Measurements from ENCODE around the gene TGFBR3. TPM values are rescaled to one million over a fixed set of nuclear protein-coding genes. Genes with fewer than 3 reads are reported as not detected.

TGFBR3 gene
- total RNA-seq, 2 experiments from 2014 or later = 31.5 to 36.6 TPM

DNA sequence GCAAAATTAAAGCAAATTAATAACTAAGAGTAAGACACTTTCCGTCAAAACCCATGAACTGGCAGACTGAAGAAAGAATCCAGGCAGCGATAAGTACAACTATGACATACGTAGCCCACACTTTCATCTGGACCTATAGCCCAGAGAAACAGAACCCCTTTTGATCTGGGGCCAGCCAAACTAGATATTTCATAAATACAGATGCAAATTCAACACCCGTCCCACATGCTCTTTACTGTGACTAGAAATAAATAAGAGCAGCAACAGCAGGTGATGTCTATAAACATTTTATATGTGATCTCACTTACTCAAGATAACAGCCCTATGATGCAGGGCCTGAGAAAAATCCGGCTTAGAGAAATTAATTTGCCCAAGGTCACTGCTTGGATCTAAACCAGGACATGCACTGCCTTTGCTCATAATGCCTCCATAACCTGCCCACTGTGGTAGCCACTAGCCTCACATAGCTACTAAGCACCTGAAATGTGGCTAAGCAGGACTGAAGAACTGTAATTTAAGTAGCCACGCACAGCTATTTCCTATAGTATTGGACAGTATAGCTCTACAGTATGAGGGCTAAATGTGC is 130.2 kb downstream of the TGFBR3 start:
- H3K27ac ChIP-seq (ENCODE audit: low read depth in 1 of 2, low read length in 2 of 2) = no peak overlapping the region
- TF ChIP-seq, protein P1, sequence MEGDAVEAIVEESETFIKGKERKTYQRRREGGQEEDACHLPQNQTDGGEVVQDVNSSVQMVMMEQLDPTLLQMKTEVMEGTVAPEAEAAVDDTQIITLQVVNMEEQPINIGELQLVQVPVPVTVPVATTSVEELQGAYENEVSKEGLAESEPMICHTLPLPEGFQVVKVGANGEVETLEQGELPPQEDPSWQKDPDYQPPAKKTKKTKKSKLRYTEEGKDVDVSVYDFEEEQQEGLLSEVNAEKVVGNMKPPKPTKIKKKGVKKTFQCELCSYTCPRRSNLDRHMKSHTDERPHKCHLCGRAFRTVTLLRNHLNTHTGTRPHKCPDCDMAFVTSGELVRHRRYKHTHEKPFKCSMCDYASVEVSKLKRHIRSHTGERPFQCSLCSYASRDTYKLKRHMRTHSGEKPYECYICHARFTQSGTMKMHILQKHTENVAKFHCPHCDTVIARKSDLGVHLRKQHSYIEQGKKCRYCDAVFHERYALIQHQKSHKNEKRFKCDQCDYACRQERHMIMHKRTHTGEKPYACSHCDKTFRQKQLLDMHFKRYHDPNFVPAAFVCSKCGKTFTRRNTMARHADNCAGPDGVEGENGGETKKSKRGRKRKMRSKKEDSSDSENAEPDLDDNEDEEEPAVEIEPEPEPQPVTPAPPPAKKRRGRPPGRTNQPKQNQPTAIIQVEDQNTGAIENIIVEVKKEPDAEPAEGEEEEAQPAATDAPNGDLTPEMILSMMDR (IDR thresholded peaks at IDR 0.05) = no peak
- no peaks in the 10 kb centered on the region for H3K9me3 ChIP-seq (ENCODE audit: control insufficient read depth in 1 of 2, insufficient read depth in 1 of 2, low read length in 2 of 2)
- no peaks in the 10 kb centered on the region for H3K27me3 ChIP-seq (ENCODE audit: control insufficient read depth in 1 of 2, insufficient read depth in 2 of 2, low read length in 2 of 2)
- Mint-ChIP-seq H3K9me3 (no peaks in the 10 kb centered on the region), H3K4me1 (ENCODE audit: low read depth) (peaks cover 15% of the 10 kb centered on the region), H3K36me3 (ENCODE audit: low read depth) (no peaks in the 10 kb centered on the region), H3K4me3 (no peak overlapping the region), H3K27me3 (no peaks in the 10 kb centered on the region), H3K27ac (no peak overlapping the region)
- ATAC-seq (ENCODE audit: poor library complexity) (no peak), DNase-seq (no peak)
- CTCF ChIA-PET = no interaction called here
- POLR2A ChIA-PET = no interaction called here
- no peaks in the 10 kb centered on the region for H3K36me3 ChIP-seq (ENCODE audit: insufficient read depth, low read length)
- H3K4me1 ChIP-seq (ENCODE audit: insufficient read depth, low read length) = peaks cover 6% of the 10 kb centered on the region
- H3K4me3 ChIP-seq (ENCODE audit: low read length) = no peak overlapping the region
- intact Hi-C loops (cut with DNase I, micrococcal nuclease) = no loop called here

DNA sequence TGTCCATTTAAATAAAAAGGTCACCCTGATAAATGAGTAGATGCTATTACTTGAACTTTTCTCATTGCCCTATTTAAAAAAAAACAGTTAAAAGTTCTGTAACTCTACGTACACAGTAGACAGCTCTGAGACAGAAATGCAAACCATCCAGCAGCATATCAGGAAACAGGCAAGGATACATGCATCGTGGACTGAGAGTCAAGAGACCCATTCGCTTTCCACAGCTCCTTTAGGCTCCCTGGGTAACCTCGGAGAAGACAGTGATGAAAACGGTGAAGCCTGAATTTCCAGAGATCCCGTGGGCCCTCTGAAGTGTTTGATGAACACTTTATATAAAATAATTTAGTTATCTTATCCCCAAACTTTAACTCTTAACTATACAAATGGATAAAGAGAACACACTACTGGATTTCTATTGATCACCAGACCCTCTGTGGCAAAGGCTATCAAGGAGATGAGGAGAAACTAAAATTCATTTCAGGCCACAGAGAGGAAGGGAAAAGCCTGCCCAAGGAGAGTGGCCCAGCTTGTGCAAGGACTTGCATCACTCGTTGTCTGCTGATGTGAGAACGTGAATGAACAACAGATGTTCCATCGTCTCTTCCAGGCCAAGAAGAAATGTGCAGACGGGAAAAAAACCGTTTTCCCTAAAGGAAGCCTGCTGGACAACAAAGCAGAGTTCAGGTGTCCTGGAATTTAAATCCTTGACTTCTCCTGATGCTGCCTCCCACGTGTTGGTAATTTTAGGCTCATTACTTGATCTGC is 131.0 kb downstream of the TGFBR3 start:
- ATAC-seq (ENCODE audit: poor library complexity) (no peak), DNase-seq (no peak)
- TF ChIP-seq, protein P1 (IDR thresholded peaks at IDR 0.05) = no peak
- no peak overlapping the region for H3K27ac Mint-ChIP-seq
- CTCF ChIA-PET = no interaction called here
- no peak overlapping the region for H3K4me3 Mint-ChIP-seq
- intact Hi-C loops (cut with DNase I, micrococcal nuclease) = no loop called here
- no peaks in the 10 kb centered on the region for H3K36me3 ChIP-seq (ENCODE audit: insufficient read depth, low read length)
- H3K27ac ChIP-seq (ENCODE audit: low read depth in 1 of 2, low read length in 2 of 2) = no peak overlapping the region
- peaks cover 15% of the 10 kb centered on the region for H3K4me1 Mint-ChIP-seq (ENCODE audit: low read depth)
- H3K9me3 ChIP-seq (ENCODE audit: control insufficient read depth in 1 of 2, insufficient read depth in 1 of 2, low read length in 2 of 2) = no peaks in the 10 kb centered on the region
- H3K36me3 Mint-ChIP-seq (ENCODE audit: low read depth) = no peaks in the 10 kb centered on the region
- H3K27me3 ChIP-seq (ENCODE audit: control insufficient read depth in 1 of 2, insufficient read depth in 2 of 2, low read length in 2 of 2) = no peaks in the 10 kb centered on the region
- H3K9me3 Mint-ChIP-seq = no peaks in the 10 kb centered on the region
- no peak overlapping the region for H3K4me3 ChIP-seq (ENCODE audit: low read length)
- peaks cover 6% of the 10 kb centered on the region for H3K4me1 ChIP-seq (ENCODE audit: insufficient read depth, low read length)
- H3K27me3 Mint-ChIP-seq = no peaks in the 10 kb centered on the region
- POLR2A ChIA-PET = no interaction called here

DNA sequence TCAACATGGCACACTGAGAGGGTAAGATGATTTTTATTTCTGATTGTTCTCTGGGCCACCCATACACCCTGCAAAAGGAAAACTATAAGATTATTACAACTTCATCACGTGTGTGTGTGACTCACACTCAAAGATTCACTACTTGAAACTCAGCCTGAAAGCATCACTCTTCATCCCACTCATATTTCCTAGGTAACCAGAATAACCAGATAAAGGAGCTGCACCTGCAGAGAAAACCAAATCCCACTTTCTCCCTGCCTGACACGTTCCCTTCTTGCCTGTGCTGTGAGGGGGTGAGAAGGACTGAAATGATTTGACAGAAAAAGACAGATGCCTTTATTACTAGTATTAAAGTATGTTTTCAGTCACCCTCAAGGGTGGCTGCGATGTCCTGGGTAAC is 131.6 kb downstream of the TGFBR3 start:
- Histone ChIP-seq H3K9me3 (ENCODE audit: control insufficient read depth in 1 of 2, insufficient read depth in 1 of 2, low read length in 2 of 2) (no peaks in the 10 kb centered on the region), H3K27me3 (ENCODE audit: control insufficient read depth in 1 of 2, insufficient read depth in 2 of 2, low read length in 2 of 2) (no peaks in the 10 kb centered on the region), H3K4me3 (ENCODE audit: low read length) (no peak overlapping the region), H3K36me3 (ENCODE audit: insufficient read depth, low read length) (no peaks in the 10 kb centered on the region), H3K4me1 (ENCODE audit: insufficient read depth, low read length) (peaks cover 6% of the 10 kb centered on the region), H3K27ac (ENCODE audit: low read depth in 1 of 2, low read length in 2 of 2) (no peak overlapping the region)
- Mint-ChIP-seq H3K9me3 (no peaks in the 10 kb centered on the region), H3K27ac (no peak overlapping the region), H3K4me1 (ENCODE audit: low read depth) (peaks cover 15% of the 10 kb centered on the region), H3K27me3 (no peaks in the 10 kb centered on the region), H3K36me3 (ENCODE audit: low read depth) (no peaks in the 10 kb centered on the region), H3K4me3 (no peak overlapping the region)
- ATAC-seq (ENCODE audit: poor library complexity) (no peak), DNase-seq (no peak)
- TF ChIP-seq, protein P1 (IDR thresholded peaks at IDR 0.05) = no peak
- CTCF ChIA-PET = no interaction called here
- POLR2A ChIA-PET = no interaction called here
- intact Hi-C loops (cut with DNase I, micrococcal nuclease) = no loop called here
